GM12891 (cell line): ENCODE results near the gene PTPRR.
"Not testable (repeated sequence)": the region's sequence is repeated elsewhere in the genome, so short reads cannot be mapped to it uniquely, and the experiment has no call there.

Experiments used
- DNase-seq: peaks from one replicate; pipeline ENCODE4 v3.0.0; 2011; ENCODE audit warnings: low spot score; ENCODE audit not compliant: insufficient read length
- FAIRE-seq: peaks from 2 replicates; lab custom pipeline; 2011; peaks lifted over from hg19 to GRCh38; lab: Jason Lieb, UNC
- PAX5 ChIP-seq: IDR thresholded peaks from 2 replicates; pipeline ENCODE4 v1.6.1; 2011; ENCODE audit warnings: low read length, moderate library complexity, mild to moderate bottlenecking; ENCODE audit not compliant: insufficient read depth, severe bottlenecking
- POLR2A ChIP-seq: IDR thresholded peaks from 2 replicates; pipeline ENCODE4 v1.6.1; 2011; ENCODE audit warnings: low read depth, low read length, control low read depth
- POLR2AphosphoS5 ChIP-seq: IDR thresholded peaks from 2 replicates; pipeline ENCODE4 v1.6.1; 2011; ENCODE audit warnings: low read depth, low read length, control low read depth
- POU2F2 ChIP-seq: IDR thresholded peaks from 2 replicates; pipeline ENCODE4 v1.6.1; 2011; ENCODE audit warnings: low read depth, mild to moderate bottlenecking, control low read depth, low read length, moderate library complexity
- SPI1 ChIP-seq: IDR thresholded peaks from 2 replicates; pipeline ENCODE4 v1.6.1; 2011; ENCODE audit warnings: low read depth, low read length, control low read depth
- TAF1 ChIP-seq: IDR thresholded peaks from 2 replicates; pipeline ENCODE4 v1.6.1; 2011; ENCODE audit warnings: low read depth, low read length, control low read depth

Gene PTPRR

GRCh38 chr12:70745048-70745447, 175.5 kb downstream of the PTPRR start:
- TF ChIP-seq TAF1: no peak
- no peak for TF ChIP-seq POLR2A
- DNase-seq (no peak), FAIRE-seq (no peak)

GRCh38 chr12:70744178-70744577, 176.4 kb downstream of the PTPRR start:
- TF ChIP-seq PAX5 (no peak), TAF1 (no peak), POU2F2 (no peak), POLR2AphosphoS5 (no peak)
- no peak for DNase-seq
- no peak for FAIRE-seq

GRCh38 chr12:70741256-70741655, 179.3 kb downstream of the PTPRR start:
- TF ChIP-seq SPI1: no peak
- no peak for TF ChIP-seq POLR2AphosphoS5
- no peak for TF ChIP-seq TAF1
- TF ChIP-seq PAX5: no peak
- TF ChIP-seq POU2F2: no peak
- no peak for DNase-seq
- FAIRE-seq: no peak

- no peak for DNase-seq
- FAIRE-seq: no peak
- TF ChIP-seq POLR2A (no peak), POLR2AphosphoS5 (no peak), POU2F2 (no peak), PAX5 (no peak), SPI1 (no peak), TAF1 (no peak)
Measured at GRCh38 chr12:70739756-70740155, 180.8 kb downstream of the PTPRR start.

GRCh38 chr12:70736351-70737133, 184.0 kb downstream of the PTPRR start:
- no peak for FAIRE-seq
- TF ChIP-seq SPI1: no peak

GRCh38 chr12:70735197-70735596, 185.3 kb downstream of the PTPRR start:
- not testable (repeated sequence) for DNase-seq, FAIRE-seq

More at GRCh38 chr12:70736351-70737133, 184.0 kb downstream of the PTPRR start:
- no peak for DNase-seq

- DNase-seq (peak; percentile 26), FAIRE-seq (no peak)
Measured at GRCh38 chr12:70733385-70733784, 187.2 kb downstream of the PTPRR start.

GRCh38 chr12:70732287-70732686, 188.3 kb downstream of the PTPRR start:
- TF ChIP-seq TAF1 (no peak), POLR2AphosphoS5 (no peak), POLR2A (no peak)
- no peak for FAIRE-seq
- no peak for DNase-seq

More at GRCh38 chr12:70733385-70733784, 187.2 kb downstream of the PTPRR start:
- no peak for TF ChIP-seq SPI1
- no peak for TF ChIP-seq TAF1
- no peak for TF ChIP-seq POLR2A
- no peak for TF ChIP-seq PAX5
- no peak for TF ChIP-seq POU2F2

- FAIRE-seq (no peak), DNase-seq (no peak)
Measured at GRCh38 chr12:70730675-70731180, 189.8 kb downstream of the PTPRR start.

GRCh38 chr12:70724444-70724843, 196.1 kb downstream of the PTPRR start:
- DNase-seq (no peak), FAIRE-seq (peak; percentile 58)
- TF ChIP-seq POU2F2 (no peak), SPI1 (no peak), TAF1 (no peak), POLR2A (no peak), POLR2AphosphoS5 (no peak), PAX5 (no peak)

More at GRCh38 chr12:70730675-70731180, 189.8 kb downstream of the PTPRR start:
- TF ChIP-seq PAX5 (no peak), POLR2AphosphoS5 (no peak), SPI1 (no peak), POU2F2 (no peak), TAF1 (no peak), POLR2A (no peak)
